BJ (cell line): ENCODE measurements around the gene SCN4A. TPM values are rescaled to one million over a fixed set of nuclear protein-coding genes. Genes with fewer than 3 reads are reported as not detected.
A peak's percentile ranks its signal among the peaks of the same experiment; 100 is the strongest.
"Not testable (repeated sequence)": the region's sequence is repeated elsewhere in the genome, so short reads cannot be mapped to it uniquely, and the experiment has no call there.

ENCODE experiments used
- CTCF ChIA-PET: fragments of 350-600 bp; formaldehyde crosslinking; extraction: SDS; loops from one replicate; lab custom pipeline; 2021; ENCODE audit warnings: antibody characterized with exemption, inconsistent platforms; lab: Yijun Ruan, JAX
- POLR2A ChIA-PET: fragments of 300-600 bp; sonication (Branson Sonifier 250); formaldehyde crosslinking; extraction: SDS; loops from one replicate; lab custom pipeline; 2021; ENCODE audit warnings: antibody characterized with exemption; lab: Charles Lee
- DNase-seq: peaks from one replicate; pipeline ENCODE4 v3.0.0-alpha.2; 2011; ENCODE audit warnings: low read depth
- H3K27me3 ChIP-seq: 2 replicates; pipeline ENCODE4 v1.6.0; 2011; ENCODE audit warnings: low read length; ENCODE audit not compliant: control insufficient read depth, insufficient read depth
- H3K36me3 ChIP-seq: 2 replicates; pipeline ENCODE4 v1.5.1; 2011; ENCODE audit warnings: low read length; ENCODE audit not compliant: control insufficient read depth, insufficient read depth
- H3K4me3 ChIP-seq: 2 replicates; pipeline ENCODE4 v1.5.1; 2011; ENCODE audit warnings: low read depth, mild to moderate bottlenecking, control low read depth, low read length
- CTCF ChIP-seq: IDR thresholded peaks from 2 replicates; pipeline ENCODE4 v1.5.1; 2011; ENCODE audit warnings: low read depth, mild to moderate bottlenecking, control low read depth, inconsistent platforms, low read length, moderate library complexity; ENCODE audit not compliant: insufficient read depth
- polyA minus RNA-seq: library from RNA; depleted of rRNA, polyadenylated mRNA; stranded (reverse); fragments of >200 nt; gene quantifications from 2 replicates; pipeline ENCODE4 v1.2.3, GENCODE V29; 2011; rRNA and poly(A)+ RNA removed
- polyA plus RNA-seq: library from polyadenylated mRNA; depleted of rRNA; stranded (reverse); fragments of >200 nt; gene quantifications from 2 replicates; pipeline ENCODE4 v1.2.3, GENCODE V29; 2011; rRNA removed

Gene SCN4A
- 0.06 TPM in 1 of 2 replicates, not detected in the other for polyA plus RNA-seq
- not detected in 2 replicates for polyA minus RNA-seq

- Histone ChIP-seq H3K36me3 (no peaks in the 10 kb centered on the region), H3K4me3 (no peak within 1 kb of the TSS), H3K27me3 (peaks cover 2% of the 10 kb centered on the region; the same call in 1 of the 2 replicates)
- CTCF ChIA-PET = no interaction called here
- TF ChIP-seq CTCF = no peak
- POLR2A ChIA-PET = no interaction called here
- no peak for DNase-seq
Observed at GRCh38 chr17:63972796-63973195, at the start of gene SCN4A. SCN4A (minus strand) TSS chr17:63972918; CDS start chr17:63972841, 77 bp downstream.

GRCh38 chr17:64020056-64020766 lies 47.5 kb upstream of the SCN4A start, which contains the start of gene ICAM2:
ICAM2 (minus strand) TSS chr17:64020633; CDS start chr17:64006691, 13,942 bp downstream.
- H3K36me3 ChIP-seq = no peaks in the 10 kb centered on the region
- TF ChIP-seq CTCF = no peak
- ChIA-PET POLR2A (no interaction called here), CTCF (interaction anchor here (0.8 to 5.0 kb wide), 10 partner anchors 9 to 155 kb away, joined by 3 to 29 read pairs (median 4); partner anchors contain the start of genes CSHL1 and GH1)
- DNase-seq = no peak
- H3K27me3 ChIP-seq = no peaks in the 10 kb centered on the region
- H3K4me3 ChIP-seq = peak within 1 kb of the TSS; percentile 21

DNA sequence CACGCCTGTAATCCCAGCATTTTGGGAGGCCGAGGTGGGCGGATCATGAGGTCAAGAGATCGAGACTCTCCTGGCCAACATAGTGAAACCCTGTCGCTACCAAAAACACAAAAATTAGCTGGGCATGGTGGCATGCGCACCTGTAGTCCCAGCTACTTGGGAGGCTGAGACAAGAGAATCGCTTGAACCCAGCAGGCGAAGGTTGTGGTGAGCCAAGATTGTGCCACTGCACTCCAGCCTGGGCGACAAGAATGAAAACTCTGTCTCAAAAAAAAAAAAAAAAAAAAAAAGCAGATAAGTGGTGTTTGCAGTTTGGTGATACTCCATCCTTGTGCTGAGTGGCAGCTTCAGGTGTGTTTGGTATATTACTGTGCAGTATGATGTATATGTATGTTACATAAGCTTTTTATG lies 46.8 kb upstream of the SCN4A start:
- DNase-seq, H3K27me3 ChIP-seq, H3K36me3 ChIP-seq, POLR2A ChIA-PET, H3K4me3 ChIP-seq: not testable (repeated sequence)
- CTCF ChIA-PET = interaction anchor here (0.9 to 5.0 kb wide), 8 partner anchors 9 to 154 kb away, joined by 3 to 29 read pairs (median 8); partner anchors contain the start of genes CSHL1 and GH1

DNA sequence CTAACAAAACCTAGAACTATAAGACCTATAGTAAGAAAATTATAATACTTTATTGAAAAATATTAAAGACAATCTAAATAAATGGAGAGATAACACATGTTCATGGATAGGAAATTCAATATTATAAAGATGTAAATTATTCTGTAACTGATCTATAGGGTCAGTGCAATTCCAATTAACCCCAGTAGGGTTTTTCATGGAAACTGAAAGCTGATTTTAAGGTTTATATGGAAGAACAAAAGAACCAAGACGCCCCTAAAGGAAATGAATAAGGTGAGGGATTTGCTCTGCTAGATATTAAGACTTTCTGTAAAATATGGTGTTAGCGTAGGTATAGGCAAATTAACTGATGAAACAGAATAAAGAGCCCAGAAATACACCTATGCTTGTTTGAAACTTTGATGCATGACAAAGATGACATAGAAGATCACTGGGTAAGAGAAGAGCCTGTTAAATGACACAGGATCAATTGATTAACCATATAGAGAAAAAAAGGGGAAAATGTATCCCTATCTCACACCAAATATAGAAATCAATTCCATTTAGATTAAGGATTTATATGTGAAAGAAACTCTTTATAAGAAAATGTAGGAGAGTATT lies 44.8 kb upstream of the SCN4A start:
- POLR2A ChIA-PET = no interaction called here
- CTCF ChIA-PET = interaction anchor here (0.5 to 2.8 kb wide), 11 partner anchors 8 to 132 kb away, joined by 3 to 16 read pairs (median 4); partner anchors contain the start of genes CSHL1 and GH1

DNA sequence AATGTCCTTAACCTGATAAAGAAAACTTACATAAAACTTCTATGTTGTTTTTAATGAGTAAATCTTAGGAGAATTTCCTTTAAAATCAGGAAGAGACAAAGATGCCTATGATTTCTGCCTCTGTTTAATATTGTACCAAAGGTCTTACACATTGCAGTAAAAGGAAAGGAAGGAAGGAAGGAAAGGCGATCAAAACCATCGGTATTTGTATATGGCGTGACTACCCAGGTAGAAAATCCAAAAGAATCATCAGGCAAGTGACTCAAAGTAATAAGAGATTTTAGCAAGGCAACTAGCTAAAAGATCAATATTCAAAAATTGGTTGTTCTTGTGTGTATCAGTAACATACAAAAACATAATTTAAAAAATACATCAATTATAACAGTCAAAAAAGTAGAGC lies 44.3 kb upstream of the SCN4A start:
- ChIA-PET POLR2A (no interaction called here), CTCF (interaction anchor here (0.5 to 2.8 kb wide), 9 partner anchors 8 to 131 kb away, joined by 3 to 16 read pairs (median 4); partner anchors contain the start of genes CSHL1 and GH1)
- Histone ChIP-seq H3K36me3 (no peaks in the 10 kb centered on the region), H3K27me3 (no peaks in the 10 kb centered on the region), H3K4me3 (no peak overlapping the region)
- TF ChIP-seq CTCF = no peak
- DNase-seq = no peak

More for the DNA sequence above, 44.8 kb upstream of the SCN4A start:
- Histone ChIP-seq H3K4me3 (no peak overlapping the region), H3K27me3 (no peaks in the 10 kb centered on the region), H3K36me3 (no peaks in the 10 kb centered on the region)
- DNase-seq = no peak
- no peak for TF ChIP-seq CTCF
